Hepatocyte (in vitro differentiated cells): Measurements from ENCODE around the gene PAPSS1. TPM values are rescaled to one million over a fixed set of nuclear protein-coding genes. Genes with fewer than 3 reads are reported as not detected.

ENCODE experiments used
- DNase-seq: peaks from one replicate; pipeline ENCODE4 v3.0.0-alpha.2; 2016; ENCODE audit warnings: low spot score
- H2AFZ ChIP-seq: fragments of 200-600 bp; sonication (generic); 2 replicates; pipeline ENCODE4 v1.6.0; 2016; ENCODE audit warnings: antibody characterized with exemption, mild to moderate bottlenecking
- H3K27ac ChIP-seq: fragments of 200-600 bp; sonication (generic); 2 replicates; pipeline ENCODE4 v1.5.1; 2016; ENCODE audit warnings: mild to moderate bottlenecking
- H3K27me3 ChIP-seq: fragments of 200-600 bp; sonication (generic); 2 replicates; pipeline ENCODE4 v1.6.1; 2016
- H3K36me3 ChIP-seq: fragments of 200-600 bp; sonication (generic); replicated peaks from 2 replicates; pipeline ENCODE4 v1.5.1; 2016; ENCODE audit warnings: low read depth; ENCODE audit not compliant: insufficient read depth
- H3K4me1 ChIP-seq: fragments of 200-600 bp; sonication (generic); 2 replicates; pipeline ENCODE4 v1.5.1; 2016; ENCODE audit warnings: mild to moderate bottlenecking, moderate library complexity; ENCODE audit not compliant: insufficient read depth
- H3K4me2 ChIP-seq: fragments of 200-600 bp; sonication (generic); 2 replicates; pipeline ENCODE4 v1.6.0; 2016
- H3K4me3 ChIP-seq: fragments of 200-600 bp; sonication (generic); 2 replicates; pipeline ENCODE4 v1.5.1; 2016; ENCODE audit warnings: mild to moderate bottlenecking
- H3K79me2 ChIP-seq: fragments of 200-600 bp; sonication (generic); 2 replicates; pipeline ENCODE4 v1.6.0; 2017; ENCODE audit warnings: mild to moderate bottlenecking
- H3K9me2 ChIP-seq: fragments of 200-600 bp; sonication (generic); replicated peaks from 2 replicates; pipeline ENCODE4 v1.6.0; 2017; ENCODE audit warnings: mild to moderate bottlenecking; ENCODE audit not compliant: insufficient read depth
- H3K9me3 ChIP-seq: fragments of 200-600 bp; sonication (generic); 2 replicates; pipeline ENCODE4 v1.5.1; 2016; ENCODE audit warnings: low read depth, mild to moderate bottlenecking
- H4K20me1 ChIP-seq: fragments of 200-600 bp; sonication (generic); 2 replicates; pipeline ENCODE4 v1.6.0; 2016; ENCODE audit warnings: mild to moderate bottlenecking; ENCODE audit not compliant: insufficient read depth, poor library complexity, severe bottlenecking
- EZH2 ChIP-seq: fragments of 200-600 bp; sonication (generic); IDR thresholded peaks from 2 replicates; pipeline ENCODE4 v1.6.1; 2016; ENCODE audit warnings: antibody characterized with exemption, mild to moderate bottlenecking, borderline replicate concordance
- EZH2phosphoT487 ChIP-seq: fragments of 200-600 bp; sonication (generic); IDR thresholded peaks from one replicate; pipeline ENCODE4 v1.6.1; 2018; ENCODE audit warnings: antibody characterized with exemption, mild to moderate bottlenecking, low read depth, moderate library complexity; ENCODE audit not compliant: unreplicated experiment, severe bottlenecking
- WGBS: methylation state at CpG from one replicate; pipeline ENCODE4 v1.1.6; 2016; ENCODE audit warnings: low lambda C conversion rate; ENCODE audit errors: missing lambda C conversion rate; 5-methylcytosine and 5-hydroxymethylcytosine counted together
- polyA plus RNA-seq: library from polyadenylated mRNA; unstranded; fragments of >200 nt; fragmentation: Nextera tagmentation; extraction: Ambion mirVana; gene quantifications from 2 replicates; pipeline ENCODE4 v1.2.1, GENCODE V29; 2016
- total RNA-seq: library from RNA; depleted of rRNA; stranded (reverse); fragments of >200 nt; gene quantifications from 2 replicates; pipeline ENCODE4 v1.2.3, GENCODE V29; 2014
- TF ChIP-seq, protein P1 (sequence below): fragments of 200-600 bp; sonication (generic); IDR thresholded peaks from 2 replicates; pipeline ENCODE4 v1.5.1; 2016; ENCODE audit warnings: antibody characterized with exemption, mild to moderate bottlenecking; ENCODE audit not compliant: poor library complexity

The PAPSS1 gene
- total and polyA plus RNA-seq, 2 experiments from 2014 or later = 102 to 103 TPM

DNA sequence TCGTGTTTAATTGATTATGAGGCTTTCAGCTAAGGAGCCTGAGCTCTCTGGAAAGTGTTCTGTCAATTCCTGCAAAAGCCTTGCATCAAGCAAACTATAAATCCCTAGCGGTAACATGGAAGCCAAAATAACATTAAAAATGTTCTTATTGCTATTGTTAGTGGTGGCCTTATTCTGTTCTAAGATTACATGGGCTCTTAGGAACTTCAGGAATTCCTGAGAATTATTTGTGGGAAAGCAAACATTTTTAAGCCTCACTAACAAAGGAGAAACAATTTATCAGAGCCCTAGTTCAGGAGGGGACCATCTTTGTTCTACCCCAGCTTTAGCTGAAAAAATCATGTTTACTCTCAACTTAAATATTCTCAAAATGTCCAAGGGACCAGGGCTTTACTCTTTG, 119.6 kb downstream of the PAPSS1 start:
- H3K9me2 ChIP-seq = no peaks in the 10 kb centered on the region
- H3K36me3 ChIP-seq = no peaks in the 10 kb centered on the region
- peaks cover 10% of the 10 kb centered on the region for H3K4me1 ChIP-seq
- H3K27ac ChIP-seq = peak overlapping the region; percentile 39
- H4K20me1 ChIP-seq = no peaks in the 10 kb centered on the region
- DNase-seq = no peak
- no peaks in the 10 kb centered on the region for H3K27me3 ChIP-seq
- WGBS = 30% methylated on average over 2 of the region's 2 CpGs
- no peak overlapping the region for H3K4me2 ChIP-seq
- no peaks in the 10 kb centered on the region for H3K79me2 ChIP-seq
- no peaks in the 10 kb centered on the region for H3K9me3 ChIP-seq
- peak overlapping the region; percentile 26 for H2AFZ ChIP-seq
- no peak overlapping the region for H3K4me3 ChIP-seq
- TF ChIP-seq, protein P1, sequence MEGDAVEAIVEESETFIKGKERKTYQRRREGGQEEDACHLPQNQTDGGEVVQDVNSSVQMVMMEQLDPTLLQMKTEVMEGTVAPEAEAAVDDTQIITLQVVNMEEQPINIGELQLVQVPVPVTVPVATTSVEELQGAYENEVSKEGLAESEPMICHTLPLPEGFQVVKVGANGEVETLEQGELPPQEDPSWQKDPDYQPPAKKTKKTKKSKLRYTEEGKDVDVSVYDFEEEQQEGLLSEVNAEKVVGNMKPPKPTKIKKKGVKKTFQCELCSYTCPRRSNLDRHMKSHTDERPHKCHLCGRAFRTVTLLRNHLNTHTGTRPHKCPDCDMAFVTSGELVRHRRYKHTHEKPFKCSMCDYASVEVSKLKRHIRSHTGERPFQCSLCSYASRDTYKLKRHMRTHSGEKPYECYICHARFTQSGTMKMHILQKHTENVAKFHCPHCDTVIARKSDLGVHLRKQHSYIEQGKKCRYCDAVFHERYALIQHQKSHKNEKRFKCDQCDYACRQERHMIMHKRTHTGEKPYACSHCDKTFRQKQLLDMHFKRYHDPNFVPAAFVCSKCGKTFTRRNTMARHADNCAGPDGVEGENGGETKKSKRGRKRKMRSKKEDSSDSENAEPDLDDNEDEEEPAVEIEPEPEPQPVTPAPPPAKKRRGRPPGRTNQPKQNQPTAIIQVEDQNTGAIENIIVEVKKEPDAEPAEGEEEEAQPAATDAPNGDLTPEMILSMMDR = no peak
- TF ChIP-seq EZH2 = no peak
- TF ChIP-seq EZH2phosphoT487 = no peak

DNA sequence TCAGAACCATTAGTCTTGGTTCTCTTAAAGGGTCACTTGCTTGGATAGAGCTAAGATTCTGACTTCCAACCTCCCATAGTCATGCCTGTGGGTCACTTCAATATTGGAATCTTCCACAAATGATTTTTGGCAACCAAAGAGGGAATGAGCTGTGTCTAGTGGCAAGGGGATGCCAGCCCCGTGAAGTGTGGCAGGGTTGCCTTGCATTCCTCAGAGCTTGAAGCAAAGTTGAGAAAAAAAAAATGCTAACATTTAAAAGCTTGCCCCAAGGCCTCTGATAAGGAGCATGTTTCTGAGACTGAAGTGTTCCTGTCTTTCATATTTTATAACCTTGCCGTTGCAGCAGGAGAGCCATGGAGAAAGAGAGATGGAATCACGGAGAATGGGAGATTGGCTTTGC, 120.2 kb downstream of the PAPSS1 start:
- Histone ChIP-seq H3K36me3 (no peaks in the 10 kb centered on the region), H3K4me3 (no peak overlapping the region), H3K27me3 (no peaks in the 10 kb centered on the region), H4K20me1 (no peaks in the 10 kb centered on the region), H3K4me2 (no peak overlapping the region), H2AFZ (no peak overlapping the region), H3K9me3 (no peaks in the 10 kb centered on the region), H3K27ac (no peak overlapping the region), H3K4me1 (peaks cover 10% of the 10 kb centered on the region), H3K9me2 (no peaks in the 10 kb centered on the region), H3K79me2 (no peaks in the 10 kb centered on the region)
- no peak for DNase-seq
- TF ChIP-seq EZH2phosphoT487 (no peak), EZH2 (no peak)
- TF ChIP-seq, protein P1 = no peak
- 29% methylated on average over 3 of the region's 3 CpGs for WGBS

DNA sequence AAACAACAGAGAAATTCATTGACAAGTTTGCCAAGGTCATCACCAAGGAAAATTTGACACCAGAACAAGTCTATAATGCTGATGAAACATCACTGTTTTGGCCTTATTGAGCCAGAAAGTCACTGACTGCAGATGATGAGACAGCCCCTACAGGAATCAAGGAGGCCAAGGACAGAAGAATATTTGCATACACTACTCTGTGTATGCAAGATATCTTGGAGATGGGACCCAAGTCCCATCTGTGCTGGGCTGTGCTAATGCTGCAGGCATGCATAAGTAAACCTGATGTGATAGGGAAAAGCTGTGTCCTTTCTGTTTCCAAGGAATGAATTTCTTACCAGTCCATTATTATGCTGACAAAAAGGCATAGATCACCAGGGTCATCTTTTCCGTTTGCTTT, 126.8 kb downstream of the PAPSS1 start:
- H3K4me2 ChIP-seq = no peak overlapping the region
- no peak overlapping the region for H3K4me3 ChIP-seq
- H3K79me2 ChIP-seq = no peaks in the 10 kb centered on the region
- 76% methylated on average over 1 of the region's 1 CpG for WGBS
- no peaks in the 10 kb centered on the region for H3K36me3 ChIP-seq
- DNase-seq = no peak
- H3K9me2 ChIP-seq = no peaks in the 10 kb centered on the region
- H3K9me3 ChIP-seq = no peaks in the 10 kb centered on the region
- no peak overlapping the region for H2AFZ ChIP-seq
- TF ChIP-seq EZH2phosphoT487 (no peak), EZH2 (no peak)
- TF ChIP-seq, protein P1 = no peak
- no peak overlapping the region for H3K27ac ChIP-seq
- no peaks in the 10 kb centered on the region for H3K4me1 ChIP-seq
- H4K20me1 ChIP-seq = no peaks in the 10 kb centered on the region
- no peaks in the 10 kb centered on the region for H3K27me3 ChIP-seq

DNA sequence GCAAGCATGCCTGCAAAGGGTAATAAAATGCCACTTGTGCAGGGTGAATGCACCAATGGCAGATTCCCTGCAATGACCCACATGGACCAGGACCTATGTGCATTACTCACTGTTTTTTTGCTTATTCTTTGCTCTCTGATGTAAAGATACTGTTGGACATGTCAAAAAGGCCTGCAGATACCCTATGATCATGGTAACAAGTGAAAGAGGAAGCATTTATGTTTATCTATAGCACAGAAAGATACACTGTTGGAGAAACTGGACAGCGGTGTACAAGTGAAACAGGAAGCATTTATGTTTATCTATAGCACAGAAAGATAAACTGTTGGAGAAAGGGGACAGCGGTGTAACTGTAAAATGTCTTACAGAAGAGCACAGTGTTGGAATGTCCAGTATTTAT, 127.5 kb downstream of the PAPSS1 start:
- WGBS = 49% methylated on average over 2 of the region's 2 CpGs
- no peak overlapping the region for H3K4me2 ChIP-seq
- H4K20me1 ChIP-seq = no peaks in the 10 kb centered on the region
- H3K4me1 ChIP-seq = no peaks in the 10 kb centered on the region
- no peak overlapping the region for H3K4me3 ChIP-seq
- no peak overlapping the region for H3K27ac ChIP-seq
- H3K36me3 ChIP-seq = no peaks in the 10 kb centered on the region
- H3K79me2 ChIP-seq = no peaks in the 10 kb centered on the region
- no peak for DNase-seq
- H3K9me2 ChIP-seq = no peaks in the 10 kb centered on the region
- no peaks in the 10 kb centered on the region for H3K27me3 ChIP-seq
- no peak for TF ChIP-seq EZH2phosphoT487
- TF ChIP-seq EZH2 = no peak
- TF ChIP-seq, protein P1 = no peak
- H3K9me3 ChIP-seq = no peaks in the 10 kb centered on the region
- H2AFZ ChIP-seq = no peak overlapping the region
